Panc1 (cell line): ENCODE data around the gene DCP1A. TPM values are rescaled to one million over a fixed set of nuclear protein-coding genes. Genes with fewer than 3 reads are reported as not detected.

Source experiments
- ATAC-seq: fragments of 200-7000 bp; cut with Tn5 transposase; 2 replicates; pipeline ENCODE4 v1.9.1; 2020; ENCODE audit warnings: mild to moderate bottlenecking, moderate library complexity
- BruUV-seq: library from RNA; stranded (reverse); fragments of 400-500 nt; replicated peaks from 2 replicates; lab custom pipeline; 2021; lab: Mats Ljungman, UMichigan
- CTCF ChIA-PET: fragments of 300-600 bp; sonication (Branson Sonifier 250); formaldehyde crosslinking; loops from one replicate; lab custom pipeline; 2022; ENCODE audit warnings: antibody characterized with exemption; lab: Charles Lee
- POLR2A ChIA-PET: fragments of 300-600 bp; sonication (Branson Sonifier 250); formaldehyde crosslinking; loops from one replicate; lab custom pipeline; 2022; ENCODE audit warnings: antibody characterized with exemption; lab: Charles Lee
- DNase-seq: peaks from one replicate; pipeline ENCODE4 v3.0.0-alpha.2; 2010; ENCODE audit warnings: low read depth, low spot score
- H3K27ac ChIP-seq: 2 replicates; pipeline ENCODE4 v1.5.1; 2011; ENCODE audit warnings: mild to moderate bottlenecking, low read length, inconsistent platforms
- H3K27me3 ChIP-seq: fragments of 200-500 bp; sonication (Bioruptor generic); 2 replicates; pipeline ENCODE4 v1.6.0; 2014; ENCODE audit warnings: low read length, inconsistent platforms; ENCODE audit not compliant: control insufficient read depth, insufficient read depth
- H3K36me3 ChIP-seq: fragments of 200-500 bp; sonication (Bioruptor generic); 2 replicates; pipeline ENCODE4 v1.5.1; 2014; ENCODE audit warnings: inconsistent platforms, mild to moderate bottlenecking, low read length, moderate library complexity; ENCODE audit not compliant: control insufficient read depth, insufficient read depth
- H3K4me1 ChIP-seq: 2 replicates; pipeline ENCODE4 v1.5.1; 2011; ENCODE audit warnings: inconsistent platforms, mild to moderate bottlenecking, low read length, moderate library complexity; ENCODE audit not compliant: control insufficient read depth, insufficient read depth
- H3K4me3 ChIP-seq, 2 experiments: 2 replicates each; pipeline ENCODE4 v1.5.1; 2011 to 2012; ENCODE audit warnings: low read depth in 2 of 2, low read length in 2 of 2, mild to moderate bottlenecking in 2 of 2, inconsistent platforms in 1 of 2, moderate library complexity in 1 of 2
- H3K9me3 ChIP-seq: fragments of 200-500 bp; sonication (Bioruptor generic); 2 replicates; pipeline ENCODE4 v1.5.1; 2014; ENCODE audit warnings: low read depth, mild to moderate bottlenecking, inconsistent platforms, low read length, moderate library complexity; ENCODE audit not compliant: control insufficient read depth, insufficient read depth
- CTCF ChIP-seq: fragments of 450-650 bp; IDR thresholded peaks from 2 replicates; pipeline ENCODE4 v1.5.1; 2017; ENCODE audit warnings: mild to moderate bottlenecking
- POLR2AphosphoS5 ChIP-seq: IDR thresholded peaks from 2 replicates; pipeline ENCODE4 v1.6.1; 2012; ENCODE audit warnings: mild to moderate bottlenecking, low read depth, low read length, moderate library complexity
- REST ChIP-seq, 2 experiments: IDR thresholded peaks; 2 replicates each; pipeline ENCODE4 v1.6.1; 2011 to 2012; ENCODE audit warnings: low read depth in 2 of 2, control low read depth in 1 of 2, low read length in 1 of 2, mild to moderate bottlenecking in 1 of 2, moderate library complexity in 1 of 2; ENCODE audit not compliant: insufficient read depth in 1 of 2
- SIN3A ChIP-seq: IDR thresholded peaks from 2 replicates; pipeline ENCODE4 v1.6.1; 2012; ENCODE audit warnings: low read depth, mild to moderate bottlenecking, low read length, moderate library complexity, borderline replicate concordance; ENCODE audit not compliant: insufficient read depth
- TCF7L2 ChIP-seq: IDR thresholded peaks from 2 replicates; pipeline ENCODE4 v1.6.1; 2011; ENCODE audit warnings: mild to moderate bottlenecking, low read depth, low read length, inconsistent platforms
- in situ Hi-C: cut with HindIII; loops from 2 replicates; pipeline ENCODE4 v1.10.0; 2016; ENCODE audit warnings: low sequenced_read_pairs, low pct_unique_long_range_greater_than_20kb
- intact Hi-C: fragments of 100-400 bp; cut with micrococcal nuclease; formaldehyde crosslinking; loops from one replicate; pipeline ENCODE4 v1.10.0; 2022; ENCODE audit not compliant: unreplicated experiment
- total RNA-seq: library from RNA; stranded (reverse); gene quantifications from one replicate; pipeline ENCODE4 v1.2.1, GENCODE V29; 2021; ENCODE audit not compliant: unreplicated experiment

The DCP1A gene
- total RNA-seq, 1 experiment from 2014 or later = 14.4 TPM

GRCh38 chr3:53259427-53260259 is 87.7 kb downstream of the DCP1A start:
- no peak overlapping the region for H3K4me3 ChIP-seq
- CTCF ChIA-PET = no interaction called here
- no peaks in the 10 kb centered on the region for H3K4me1 ChIP-seq
- intact Hi-C loops (no loop called here), in situ Hi-C loops (no loop called here)
- BruUV-seq = no TSS peak
- DNase-seq (no peak), ATAC-seq (no peak)
- peaks cover 3% of the 10 kb centered on the region; the same call in 1 of the 2 replicates for H3K36me3 ChIP-seq
- no peak overlapping the region for H3K27ac ChIP-seq
- TF ChIP-seq POLR2AphosphoS5 (no peak), SIN3A (no peak), REST (IDR thresholded peaks at IDR 0.05; ENCODE audit: insufficient read depth in 1 of 2, low read depth in 2 of 2, low read length in 1 of 2) (no peak), TCF7L2 (no peak), CTCF (no peak)
- no peaks in the 10 kb centered on the region for H3K9me3 ChIP-seq
- no peaks in the 10 kb centered on the region for H3K27me3 ChIP-seq
- POLR2A ChIA-PET = no interaction called here

GRCh38 chr3:53258600-53259426 is 88.5 kb downstream of the DCP1A start:
- intact Hi-C loops = no loop called here
- Histone ChIP-seq H3K36me3 (peaks cover 3% of the 10 kb centered on the region; the same call in 1 of the 2 replicates), H3K27me3 (no peaks in the 10 kb centered on the region), H3K27ac (no peak overlapping the region), H3K4me3 (no peak overlapping the region), H3K4me1 (no peaks in the 10 kb centered on the region), H3K9me3 (no peaks in the 10 kb centered on the region)
- in situ Hi-C loops = no loop called here
- TF ChIP-seq SIN3A = no peak
- no peak for TF ChIP-seq REST (IDR thresholded peaks at IDR 0.05; ENCODE audit: insufficient read depth in 1 of 2, low read depth in 2 of 2, low read length in 1 of 2)
- TF ChIP-seq TCF7L2 = no peak
- no peak for TF ChIP-seq CTCF
- no peak for TF ChIP-seq POLR2AphosphoS5
- ChIA-PET CTCF (no interaction called here), POLR2A (no interaction called here)
- ATAC-seq (no peak), DNase-seq (no peak)
- no TSS peak for BruUV-seq
